Keratinocyte (primary cell): ENCODE data around the gene TAOK2.

Source experiments
- EZH2 ChIP-seq: IDR thresholded peaks from one replicate; pipeline ENCODE4 v1.6.1; 2012; ENCODE audit warnings: inconsistent platforms, mild to moderate bottlenecking, low read length, moderate library complexity
- TF ChIP-seq, protein P1 (sequence below), 3 experiments: IDR thresholded peaks in 1 of 3; conservative IDR thresholded peaks in 1 of 3; optimal IDR thresholded peaks in 1 of 3; 2 replicates in 2 of 3; 3 replicates in 1 of 3; pipeline versions ENCODE3 to v1.5.1; 2011; ENCODE audit warnings: low read length in 3 of 3, mild to moderate bottlenecking in 3 of 3, moderate library complexity in 2 of 3, control low read depth in 1 of 3, inconsistent platforms in 1 of 3; ENCODE audit not compliant: insufficient read depth in 2 of 3; ENCODE audit errors: extremely low read depth in 1 of 3

DNA sequence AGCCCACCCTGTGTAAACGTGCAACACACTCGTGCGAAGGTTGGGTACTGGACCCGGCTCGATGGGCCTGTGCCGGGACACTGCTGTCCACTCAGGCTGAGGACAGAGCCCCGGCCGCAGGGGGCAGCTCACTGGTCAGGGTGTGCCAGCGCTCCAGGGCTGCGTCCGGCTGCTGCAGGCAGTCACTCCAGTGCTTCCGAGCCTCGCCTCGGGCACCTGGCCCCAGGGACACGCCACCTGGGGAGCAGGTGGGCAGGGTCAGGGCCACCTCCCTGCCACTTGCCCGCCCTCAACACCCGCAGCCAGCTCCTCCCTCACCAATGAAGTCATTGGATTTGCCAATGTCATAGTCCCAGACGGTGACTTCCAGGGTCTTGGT is 32.4 kb downstream of the TAOK2 start:
- TF ChIP-seq, protein P1, sequence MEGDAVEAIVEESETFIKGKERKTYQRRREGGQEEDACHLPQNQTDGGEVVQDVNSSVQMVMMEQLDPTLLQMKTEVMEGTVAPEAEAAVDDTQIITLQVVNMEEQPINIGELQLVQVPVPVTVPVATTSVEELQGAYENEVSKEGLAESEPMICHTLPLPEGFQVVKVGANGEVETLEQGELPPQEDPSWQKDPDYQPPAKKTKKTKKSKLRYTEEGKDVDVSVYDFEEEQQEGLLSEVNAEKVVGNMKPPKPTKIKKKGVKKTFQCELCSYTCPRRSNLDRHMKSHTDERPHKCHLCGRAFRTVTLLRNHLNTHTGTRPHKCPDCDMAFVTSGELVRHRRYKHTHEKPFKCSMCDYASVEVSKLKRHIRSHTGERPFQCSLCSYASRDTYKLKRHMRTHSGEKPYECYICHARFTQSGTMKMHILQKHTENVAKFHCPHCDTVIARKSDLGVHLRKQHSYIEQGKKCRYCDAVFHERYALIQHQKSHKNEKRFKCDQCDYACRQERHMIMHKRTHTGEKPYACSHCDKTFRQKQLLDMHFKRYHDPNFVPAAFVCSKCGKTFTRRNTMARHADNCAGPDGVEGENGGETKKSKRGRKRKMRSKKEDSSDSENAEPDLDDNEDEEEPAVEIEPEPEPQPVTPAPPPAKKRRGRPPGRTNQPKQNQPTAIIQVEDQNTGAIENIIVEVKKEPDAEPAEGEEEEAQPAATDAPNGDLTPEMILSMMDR (optimal IDR thresholded peaks at IDR 0.05 in 1 of 3, IDR thresholded peaks at IDR 0.05 in 1 of 3, conservative IDR thresholded peaks at IDR 0.05 in 1 of 3; ENCODE audit: extremely low read depth in 1 of 3, insufficient read depth in 2 of 3, low read length in 3 of 3), result no peak
- no peak for TF ChIP-seq EZH2
